ENCODE data around the gene DAZAP2. TPM values are rescaled to one million over a fixed set of nuclear protein-coding genes. Genes with fewer than 3 reads are reported as not detected.

Gene DAZAP2
- total and polyA plus RNA-seq, 9 of the 15 experiments (the other 6 are each of a cell fraction or from before 2014, with no cell fraction given), result 116 to 668 (median 227) TPM

DNA sequence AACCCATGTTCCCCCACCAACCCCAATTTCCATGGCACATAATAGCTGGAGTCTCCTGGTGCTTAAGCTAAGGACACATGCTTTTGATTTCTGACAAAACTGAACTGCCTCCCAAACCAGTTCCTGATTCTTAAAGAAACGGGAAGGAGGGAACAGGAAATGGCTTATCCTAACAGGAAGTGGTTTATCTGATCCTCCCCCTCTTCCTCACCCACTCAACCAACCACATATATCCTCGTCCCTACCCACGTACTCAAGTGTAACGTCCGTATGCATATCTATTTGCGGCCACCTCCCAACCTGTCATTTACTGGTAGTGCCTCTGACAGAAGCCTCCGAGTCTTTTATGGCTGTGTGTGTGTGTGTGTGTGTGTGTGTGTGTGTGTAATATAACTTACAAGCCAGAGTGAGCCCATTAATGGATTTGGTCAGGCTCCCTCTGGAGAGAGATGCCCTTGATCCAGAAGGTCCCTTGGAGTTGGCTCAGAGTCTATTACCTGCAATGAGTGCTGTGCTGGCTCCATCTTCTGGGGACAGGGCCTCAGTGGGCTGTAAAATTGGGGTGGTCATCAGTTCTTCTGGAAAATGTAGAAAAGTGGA is 7.7 kb downstream of the DAZAP2 start (continued):
- TF ChIP-seq SIN3A (IDR thresholded peaks at IDR 0.05; ENCODE audit: borderline replicate concordance in 2 of 2, control insufficient read depth in 1 of 2, low read depth in 2 of 2, low read length in 2 of 2), result no peak; a peak in 1 of 4 replicates
- TF ChIP-seq, protein P1, sequence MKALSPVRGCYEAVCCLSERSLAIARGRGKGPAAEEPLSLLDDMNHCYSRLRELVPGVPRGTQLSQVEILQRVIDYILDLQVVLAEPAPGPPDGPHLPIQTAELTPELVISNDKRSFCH (CRISPR knock-in tag; IDR thresholded peaks at IDR 0.05), result no peak
- TF ChIP-seq, protein P1 (tag; IDR thresholded peaks at IDR 0.05), result no peak
- TF ChIP-seq SMARCA4 (IDR thresholded peaks at IDR 0.05), result peak; percentile 85
- TF ChIP-seq GTF2E2 (tag; IDR thresholded peaks at IDR 0.05), result no peak; the same call in 1 of the 2 replicates
- TF ChIP-seq, protein P2, sequence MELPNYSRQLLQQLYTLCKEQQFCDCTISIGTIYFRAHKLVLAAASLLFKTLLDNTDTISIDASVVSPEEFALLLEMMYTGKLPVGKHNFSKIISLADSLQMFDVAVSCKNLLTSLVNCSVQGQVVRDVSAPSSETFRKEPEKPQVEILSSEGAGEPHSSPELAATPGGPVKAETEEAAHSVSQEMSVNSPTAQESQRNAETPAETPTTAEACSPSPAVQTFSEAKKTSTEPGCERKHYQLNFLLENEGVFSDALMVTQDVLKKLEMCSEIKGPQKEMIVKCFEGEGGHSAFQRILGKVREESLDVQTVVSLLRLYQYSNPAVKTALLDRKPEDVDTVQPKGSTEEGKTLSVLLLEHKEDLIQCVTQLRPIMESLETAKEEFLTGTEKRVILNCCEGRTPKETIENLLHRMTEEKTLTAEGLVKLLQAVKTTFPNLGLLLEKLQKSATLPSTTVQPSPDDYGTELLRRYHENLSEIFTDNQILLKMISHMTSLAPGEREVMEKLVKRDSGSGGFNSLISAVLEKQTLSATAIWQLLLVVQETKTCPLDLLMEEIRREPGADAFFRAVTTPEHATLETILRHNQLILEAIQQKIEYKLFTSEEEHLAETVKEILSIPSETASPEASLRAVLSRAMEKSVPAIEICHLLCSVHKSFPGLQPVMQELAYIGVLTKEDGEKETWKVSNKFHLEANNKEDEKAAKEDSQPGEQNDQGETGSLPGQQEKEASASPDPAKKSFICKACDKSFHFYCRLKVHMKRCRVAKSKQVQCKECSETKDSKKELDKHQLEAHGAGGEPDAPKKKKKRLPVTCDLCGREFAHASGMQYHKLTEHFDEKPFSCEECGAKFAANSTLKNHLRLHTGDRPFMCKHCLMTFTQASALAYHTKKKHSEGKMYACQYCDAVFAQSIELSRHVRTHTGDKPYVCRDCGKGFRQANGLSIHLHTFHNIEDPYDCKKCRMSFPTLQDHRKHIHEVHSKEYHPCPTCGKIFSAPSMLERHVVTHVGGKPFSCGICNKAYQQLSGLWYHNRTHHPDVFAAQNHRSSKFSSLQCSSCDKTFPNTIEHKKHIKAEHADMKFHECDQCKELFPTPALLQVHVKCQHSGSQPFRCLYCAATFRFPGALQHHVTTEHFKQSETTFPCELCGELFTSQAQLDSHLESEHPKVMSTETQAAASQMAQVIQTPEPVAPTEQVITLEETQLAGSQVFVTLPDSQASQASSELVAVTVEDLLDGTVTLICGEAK (IDR thresholded peaks at IDR 0.05), result peak; percentile 88
- TF ChIP-seq, protein P2 (CRISPR knock-in tag; IDR thresholded peaks at IDR 0.05), result no peak
- no peak for TF ChIP-seq ZNF354B (CRISPR knock-in tag; IDR thresholded peaks at IDR 0.05)
- TF ChIP-seq ZKSCAN8 (CRISPR knock-in tag; IDR thresholded peaks at IDR 0.05), result peak; percentile 72; the same call in 1 of the 2 replicates
- no peak for TF ChIP-seq NFIC (IDR thresholded peaks at IDR 0.05)
- 0 out of 2 replicates have a peak, but pooled peaks have one; percentile 71 for TF ChIP-seq RHOXF2B (CRISPR knock-in tag; conservative IDR thresholded peaks at IDR 0.05)
- TF ChIP-seq, protein P3, sequence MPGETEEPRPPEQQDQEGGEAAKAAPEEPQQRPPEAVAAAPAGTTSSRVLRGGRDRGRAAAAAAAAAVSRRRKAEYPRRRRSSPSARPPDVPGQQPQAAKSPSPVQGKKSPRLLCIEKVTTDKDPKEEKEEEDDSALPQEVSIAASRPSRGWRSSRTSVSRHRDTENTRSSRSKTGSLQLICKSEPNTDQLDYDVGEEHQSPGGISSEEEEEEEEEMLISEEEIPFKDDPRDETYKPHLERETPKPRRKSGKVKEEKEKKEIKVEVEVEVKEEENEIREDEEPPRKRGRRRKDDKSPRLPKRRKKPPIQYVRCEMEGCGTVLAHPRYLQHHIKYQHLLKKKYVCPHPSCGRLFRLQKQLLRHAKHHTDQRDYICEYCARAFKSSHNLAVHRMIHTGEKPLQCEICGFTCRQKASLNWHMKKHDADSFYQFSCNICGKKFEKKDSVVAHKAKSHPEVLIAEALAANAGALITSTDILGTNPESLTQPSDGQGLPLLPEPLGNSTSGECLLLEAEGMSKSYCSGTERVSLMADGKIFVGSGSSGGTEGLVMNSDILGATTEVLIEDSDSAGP (CRISPR knock-in tag; IDR thresholded peaks at IDR 0.05), result no peak
- TF ChIP-seq POLR2A (conservative IDR thresholded peaks at IDR 0.05), result peak; percentile 72
- peak; percentile 74; the same call in 1 of the 2 replicates for TF ChIP-seq MTA3 (IDR thresholded peaks at IDR 0.05; ENCODE audit: borderline replicate concordance)
- TF ChIP-seq ZNF324 (CRISPR knock-in tag; IDR thresholded peaks at IDR 0.05), result no peak
- no peak for TF ChIP-seq FOS (IDR thresholded peaks at IDR 0.05; ENCODE audit: extremely low read depth, insufficient read length)

Measured in K562 (cell line).